HEK293 (cell line): ENCODE data around the gene CNPY1.

ENCODE experiments used
- GFI1B ChIP-seq: fragments of 450-650 bp; formaldehyde crosslinking; IDR thresholded peaks from 2 replicates; pipeline ENCODE4 v1.5.1; 2016; ENCODE audit warnings: missing biosample characterization, missing genetic modification characterization
- KLF10 ChIP-seq: fragments of 450-650 bp; IDR thresholded peaks from 2 replicates; pipeline ENCODE4 v1.5.1; 2018; ENCODE audit warnings: missing biosample characterization, mild to moderate bottlenecking, missing genetic modification characterization
- MYNN ChIP-seq: fragments of 450-650 bp; formaldehyde crosslinking; IDR thresholded peaks from 2 replicates; pipeline ENCODE4 v1.5.1; 2016; ENCODE audit warnings: missing biosample characterization, missing genetic modification characterization, borderline replicate concordance
- ZFP41 ChIP-seq: fragments of 450-650 bp; formaldehyde crosslinking; IDR thresholded peaks from 2 replicates; pipeline ENCODE4 v1.5.1; 2016; ENCODE audit warnings: missing biosample characterization, missing genetic modification characterization, borderline replicate concordance
- ZNF133 ChIP-seq: fragments of 450-650 bp; formaldehyde crosslinking; IDR thresholded peaks from 2 replicates; pipeline ENCODE4 v1.5.1; 2016; ENCODE audit warnings: missing biosample characterization, missing genetic modification characterization
- ZNF274 ChIP-seq, 2 experiments: fragments of 200-500 bp in 1 of 2; fragments of 450-650 bp in 1 of 2; sonication (Bioruptor generic) in 1 of 2; formaldehyde crosslinking in 1 of 2; IDR thresholded peaks; 2 replicates each; pipeline versions ENCODE4 v1.5.1 to v1.6.1; 2014 to 2016; ENCODE audit warnings: borderline replicate concordance in 1 of 2, inconsistent platforms in 1 of 2, low read length in 1 of 2, missing biosample characterization in 1 of 2, missing genetic modification characterization in 1 of 2
- ZNF311 ChIP-seq: fragments of 450-650 bp; formaldehyde crosslinking; IDR thresholded peaks from 2 replicates; pipeline ENCODE4 v1.5.1; 2017; ENCODE audit warnings: missing biosample characterization, missing genetic modification characterization, borderline replicate concordance
- ZNF513 ChIP-seq: fragments of 450-650 bp; IDR thresholded peaks from 2 replicates; pipeline ENCODE4 v1.5.1; 2018; ENCODE audit warnings: missing biosample characterization, missing genetic modification characterization
- ZNF580 ChIP-seq: fragments of 450-650 bp; formaldehyde crosslinking; IDR thresholded peaks from 2 replicates; pipeline ENCODE4 v1.5.1; 2016; ENCODE audit warnings: missing biosample characterization, missing genetic modification characterization
- ZNF654 ChIP-seq: fragments of 450-650 bp; formaldehyde crosslinking; IDR thresholded peaks from 2 replicates; pipeline ENCODE4 v1.5.1; 2016; ENCODE audit warnings: low read depth, missing biosample characterization, missing genetic modification characterization
- TF ChIP-seq, protein P1 (sequence below): fragments of 450-650 bp; formaldehyde crosslinking; IDR thresholded peaks from 2 replicates; pipeline ENCODE4 v1.5.1; 2016; ENCODE audit warnings: missing biosample characterization, missing genetic modification characterization, low read depth
- TF ChIP-seq, protein P2 (sequence below): fragments of 450-650 bp; formaldehyde crosslinking; IDR thresholded peaks from 2 replicates; pipeline ENCODE4 v1.5.1; 2016; ENCODE audit warnings: missing biosample characterization, missing genetic modification characterization

- TF ChIP-seq GFI1B (tag by site-specific recombination) = no peak
- TF ChIP-seq, protein P1, sequence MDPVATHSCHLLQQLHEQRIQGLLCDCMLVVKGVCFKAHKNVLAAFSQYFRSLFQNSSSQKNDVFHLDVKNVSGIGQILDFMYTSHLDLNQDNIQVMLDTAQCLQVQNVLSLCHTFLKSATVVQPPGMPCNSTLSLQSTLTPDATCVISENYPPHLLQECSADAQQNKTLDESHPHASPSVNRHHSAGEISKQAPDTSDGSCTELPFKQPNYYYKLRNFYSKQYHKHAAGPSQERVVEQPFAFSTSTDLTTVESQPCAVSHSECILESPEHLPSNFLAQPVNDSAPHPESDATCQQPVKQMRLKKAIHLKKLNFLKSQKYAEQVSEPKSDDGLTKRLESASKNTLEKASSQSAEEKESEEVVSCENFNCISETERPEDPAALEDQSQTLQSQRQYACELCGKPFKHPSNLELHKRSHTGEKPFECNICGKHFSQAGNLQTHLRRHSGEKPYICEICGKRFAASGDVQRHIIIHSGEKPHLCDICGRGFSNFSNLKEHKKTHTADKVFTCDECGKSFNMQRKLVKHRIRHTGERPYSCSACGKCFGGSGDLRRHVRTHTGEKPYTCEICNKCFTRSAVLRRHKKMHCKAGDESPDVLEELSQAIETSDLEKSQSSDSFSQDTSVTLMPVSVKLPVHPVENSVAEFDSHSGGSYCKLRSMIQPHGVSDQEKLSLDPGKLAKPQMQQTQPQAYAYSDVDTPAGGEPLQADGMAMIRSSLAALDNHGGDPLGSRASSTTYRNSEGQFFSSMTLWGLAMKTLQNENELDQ (tag by site-specific recombination) = no peak
- TF ChIP-seq, protein P2, sequence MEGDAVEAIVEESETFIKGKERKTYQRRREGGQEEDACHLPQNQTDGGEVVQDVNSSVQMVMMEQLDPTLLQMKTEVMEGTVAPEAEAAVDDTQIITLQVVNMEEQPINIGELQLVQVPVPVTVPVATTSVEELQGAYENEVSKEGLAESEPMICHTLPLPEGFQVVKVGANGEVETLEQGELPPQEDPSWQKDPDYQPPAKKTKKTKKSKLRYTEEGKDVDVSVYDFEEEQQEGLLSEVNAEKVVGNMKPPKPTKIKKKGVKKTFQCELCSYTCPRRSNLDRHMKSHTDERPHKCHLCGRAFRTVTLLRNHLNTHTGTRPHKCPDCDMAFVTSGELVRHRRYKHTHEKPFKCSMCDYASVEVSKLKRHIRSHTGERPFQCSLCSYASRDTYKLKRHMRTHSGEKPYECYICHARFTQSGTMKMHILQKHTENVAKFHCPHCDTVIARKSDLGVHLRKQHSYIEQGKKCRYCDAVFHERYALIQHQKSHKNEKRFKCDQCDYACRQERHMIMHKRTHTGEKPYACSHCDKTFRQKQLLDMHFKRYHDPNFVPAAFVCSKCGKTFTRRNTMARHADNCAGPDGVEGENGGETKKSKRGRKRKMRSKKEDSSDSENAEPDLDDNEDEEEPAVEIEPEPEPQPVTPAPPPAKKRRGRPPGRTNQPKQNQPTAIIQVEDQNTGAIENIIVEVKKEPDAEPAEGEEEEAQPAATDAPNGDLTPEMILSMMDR = no peak
- TF ChIP-seq ZNF133 (tag by site-specific recombination) = no peak
- no peak for TF ChIP-seq ZNF580 (tag by site-specific recombination)
- no peak for TF ChIP-seq ZFP41 (tag by site-specific recombination)
- TF ChIP-seq KLF10 (tag by site-specific recombination) = no peak
- TF ChIP-seq ZNF654 (tag by site-specific recombination) = no peak
- no peak for TF ChIP-seq ZNF274 (IDR thresholded peaks at IDR 0.05; ENCODE audit: low read length)
- no peak for TF ChIP-seq ZNF274 (tag by site-specific recombination; IDR thresholded peaks at IDR 0.05; ENCODE audit: borderline replicate concordance)
- TF ChIP-seq ZNF311 (tag by site-specific recombination) = no peak
- TF ChIP-seq ZNF513 (tag by site-specific recombination) = no peak
- no peak for TF ChIP-seq MYNN (tag by site-specific recombination)
Measured at GRCh38 chr7:155540553-155540952, 5.8 kb downstream of the CNPY1 start.
